Endothelial cell of umbilical vein (primary cell): Measurements from ENCODE around the gene PAIP2.

Experiments
- CTCF ChIP-seq, 2 donors: IDR thresholded peaks; 1 replicate in 1 of 2; 2 replicates in 1 of 2; pipeline ENCODE4 v1.5.1; 2011; ENCODE audit warnings: low read length in 2 of 2, mild to moderate bottlenecking in 2 of 2, moderate library complexity in 2 of 2, control low read depth in 1 of 2, inconsistent platforms in 1 of 2, low read depth in 1 of 2; ENCODE audit not compliant: insufficient read depth in 1 of 2; ENCODE audit errors: extremely low read depth in 1 of 2
- EZH2 ChIP-seq: IDR thresholded peaks from 2 replicates; pipeline ENCODE4 v1.6.1; 2012; ENCODE audit warnings: borderline replicate concordance, low read depth, mild to moderate bottlenecking, moderate library complexity, low read length, inconsistent platforms; ENCODE audit not compliant: severe bottlenecking
- JUN ChIP-seq: IDR thresholded peaks from 2 replicates; pipeline ENCODE4 v1.6.1; 2011; ENCODE audit warnings: borderline replicate concordance, low read depth; ENCODE audit not compliant: insufficient read length, insufficient read depth
- POLR2AphosphoS5 ChIP-seq: IDR thresholded peaks from 2 replicates; pipeline ENCODE4 v1.6.1; 2012; ENCODE audit warnings: low read depth, mild to moderate bottlenecking, control low read depth, low read length, moderate library complexity; ENCODE audit not compliant: insufficient read depth

GRCh38 chr5:139384591-139385051 is 43.0 kb downstream of the PAIP2 start:
- TF ChIP-seq JUN (no peak), CTCF (IDR thresholded peaks at IDR 0.05; ENCODE audit: extremely low read depth in 1 of 2, insufficient read depth in 1 of 2, low read depth in 1 of 2, low read length in 2 of 2) (no peak), POLR2AphosphoS5 (no peak), EZH2 (no peak)
